HT1080 (cell line): ENCODE measurements around the gene MRPL22. TPM values are rescaled to one million over a fixed set of nuclear protein-coding genes. Genes with fewer than 3 reads are reported as not detected.
"Not testable (repeated sequence)": the region's sequence is repeated elsewhere in the genome, so short reads cannot be mapped to it uniquely, and the experiment has no call there.

Experiments
- DNase-seq: peaks from one replicate; pipeline ENCODE4 v3.0.0-alpha.2; 2015; ENCODE audit warnings: low read depth
- total RNA-seq: library from RNA; depleted of rRNA; stranded (reverse); fragments of >200 nt; shearing (Covaris generic); gene quantifications from 2 replicates; pipeline ENCODE4 v1.2.3, GENCODE V29; 2014

The MRPL22 gene
- total RNA-seq, 1 experiment from 2014 or later, result 34.0 TPM

- not testable (repeated sequence) for DNase-seq
Observed at GRCh38 chr5:154939387-154939786, 1.5 kb upstream of the MRPL22 start.

DNA sequence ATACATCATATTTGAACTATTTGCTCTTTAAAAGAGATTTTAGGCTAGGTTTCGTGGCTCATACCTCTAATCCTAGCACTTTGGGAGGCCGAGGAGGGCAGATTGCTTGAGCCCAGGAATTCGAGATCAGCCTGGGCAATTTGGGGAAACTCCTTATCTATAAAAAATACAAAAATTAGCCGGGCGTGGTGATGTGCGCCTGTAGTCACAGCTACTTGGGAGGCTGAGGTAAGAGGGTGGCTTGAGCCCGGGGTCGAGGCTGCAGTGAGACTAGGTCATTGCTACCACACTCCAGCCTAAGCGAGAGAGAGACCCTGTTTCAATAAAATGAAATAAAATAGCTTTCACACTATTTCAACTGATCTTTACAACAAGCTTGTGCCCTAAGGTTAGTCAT lies 500 bp upstream of the MRPL22 start:
- DNase-seq, result no peak

- no peak for DNase-seq
Observed at GRCh38 chr5:154943527-154943926, 2.7 kb downstream of the MRPL22 start.

GRCh38 chr5:154944716-154945115 lies 3.8 kb downstream of the MRPL22 start:
- no peak for DNase-seq

GRCh38 chr5:154945695-154946301 lies 4.9 kb downstream of the MRPL22 start:
- no peak for DNase-seq

DNA sequence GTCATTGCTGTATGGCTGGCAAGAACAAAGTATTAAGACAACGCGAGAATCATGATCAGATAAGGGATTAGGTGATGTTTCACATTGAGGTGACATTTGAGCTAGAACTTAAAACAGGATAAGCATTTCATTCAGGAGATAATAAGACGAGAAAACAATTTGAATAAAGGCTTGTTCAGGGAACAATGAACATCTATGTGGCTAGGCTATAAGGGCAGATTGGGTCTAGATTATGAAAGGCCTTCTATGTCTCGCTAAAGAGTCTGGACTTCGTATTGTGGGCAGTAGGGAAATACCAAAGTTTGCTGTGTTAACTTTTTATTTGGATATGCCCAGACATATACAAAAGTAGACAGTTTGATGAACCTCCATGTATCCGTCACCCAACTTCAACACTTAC lies 6.9 kb downstream of the MRPL22 start:
- no peak for DNase-seq

DNA sequence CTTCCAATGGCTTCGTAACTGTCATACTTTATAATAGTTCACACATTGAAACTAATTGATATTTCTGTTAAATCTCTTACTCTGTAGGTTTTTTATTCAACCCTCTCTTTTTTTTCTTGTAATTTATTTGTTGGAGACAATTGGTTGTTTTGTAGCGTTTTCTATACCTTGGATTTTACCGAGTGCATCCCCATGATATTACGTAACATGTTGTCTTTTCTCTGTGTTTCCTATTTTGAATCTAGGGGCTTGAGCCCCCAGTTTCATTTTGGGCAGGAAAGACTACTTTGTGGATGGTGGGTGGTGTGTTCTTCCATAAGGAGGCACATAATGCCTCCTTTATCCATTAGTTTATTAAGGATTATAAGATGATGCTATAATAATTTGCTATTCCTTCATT lies 7.4 kb downstream of the MRPL22 start:
- DNase-seq, result no peak

DNA sequence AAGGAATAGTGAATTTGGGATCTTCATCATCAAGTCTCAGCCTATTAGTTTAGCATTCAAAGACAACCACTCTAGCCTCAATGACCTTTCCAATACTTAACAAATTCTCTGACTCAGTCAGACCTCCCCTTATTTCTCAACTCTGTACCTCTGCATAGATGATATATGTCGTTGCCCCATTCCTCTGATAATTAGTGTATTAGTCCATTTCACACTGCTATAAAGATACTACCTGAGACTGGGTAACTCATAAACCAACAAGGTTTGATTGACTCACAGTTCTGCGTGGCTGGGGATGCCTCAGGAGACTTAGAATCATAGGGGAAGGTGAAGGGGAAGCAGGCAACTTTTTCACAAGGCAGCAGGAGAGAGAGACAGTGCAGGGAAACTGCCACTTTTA lies 8.9 kb downstream of the MRPL22 start:
- DNase-seq, result no peak

- DNase-seq, result no peak
Observed at GRCh38 chr5:154956712-154957111, 15.8 kb downstream of the MRPL22 start.

GRCh38 chr5:154962494-154962893 lies 21.6 kb downstream of the MRPL22 start:
- peak; percentile 75 for DNase-seq

GRCh38 chr5:154966081-154966841 lies 25.4 kb downstream of the MRPL22 start:
- peak; percentile 46 for DNase-seq

DNA sequence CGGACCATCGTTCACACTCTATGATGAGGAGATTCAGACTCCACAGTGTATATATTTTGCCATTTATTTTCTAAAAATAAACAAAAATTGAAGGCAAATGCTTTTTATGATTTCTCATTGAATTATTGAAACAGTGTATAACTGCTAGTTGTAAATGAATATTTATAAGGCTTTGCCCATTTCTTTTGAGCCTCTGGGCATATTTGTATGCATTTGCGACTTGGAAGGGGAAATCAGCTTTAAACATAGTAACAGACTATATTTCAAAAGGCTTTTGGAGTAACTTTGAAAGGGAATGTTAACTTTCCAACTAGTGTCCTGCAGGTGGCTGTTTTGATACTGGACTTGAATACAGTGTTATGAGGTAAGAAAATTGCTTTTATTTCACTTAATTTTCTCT lies 26.0 kb downstream of the MRPL22 start:
- no peak for DNase-seq

GRCh38 chr5:154967421-154968024 lies 26.6 kb downstream of the MRPL22 start:
- DNase-seq, result no peak

GRCh38 chr5:154968953-154969352 lies 28.1 kb downstream of the MRPL22 start:
- DNase-seq, result no peak

GRCh38 chr5:154970759-154971158 lies 29.9 kb downstream of the MRPL22 start:
- DNase-seq, result peak; percentile 62

DNA sequence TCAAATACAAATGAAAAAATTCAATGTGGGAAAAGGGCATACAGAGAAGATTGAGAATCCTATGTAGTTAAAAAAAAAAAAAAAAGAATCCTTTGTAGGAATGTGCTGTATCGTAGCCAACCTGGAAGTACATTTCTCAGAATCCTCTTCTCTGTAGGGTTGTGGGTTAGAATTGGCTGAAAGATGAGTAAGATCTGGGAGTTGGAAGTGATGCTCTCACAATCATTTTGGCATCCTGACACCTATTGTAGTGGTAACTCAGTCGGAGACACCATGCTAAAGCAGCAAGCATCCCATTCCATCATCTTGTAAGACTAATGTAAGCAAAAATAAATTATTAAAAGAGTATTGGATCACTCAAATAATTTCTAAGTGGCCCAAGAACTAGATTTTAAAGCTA lies 30.6 kb downstream of the MRPL22 start:
- DNase-seq, result no peak

GRCh38 chr5:154972476-154973080 lies 31.7 kb downstream of the MRPL22 start:
- DNase-seq, result peak; percentile 54

- not testable (repeated sequence) for DNase-seq
Observed at GRCh38 chr5:154976082-154976481, 35.2 kb downstream of the MRPL22 start.

- DNase-seq, result no peak
Observed at GRCh38 chr5:154977409-154977808, 36.5 kb downstream of the MRPL22 start.

DNA sequence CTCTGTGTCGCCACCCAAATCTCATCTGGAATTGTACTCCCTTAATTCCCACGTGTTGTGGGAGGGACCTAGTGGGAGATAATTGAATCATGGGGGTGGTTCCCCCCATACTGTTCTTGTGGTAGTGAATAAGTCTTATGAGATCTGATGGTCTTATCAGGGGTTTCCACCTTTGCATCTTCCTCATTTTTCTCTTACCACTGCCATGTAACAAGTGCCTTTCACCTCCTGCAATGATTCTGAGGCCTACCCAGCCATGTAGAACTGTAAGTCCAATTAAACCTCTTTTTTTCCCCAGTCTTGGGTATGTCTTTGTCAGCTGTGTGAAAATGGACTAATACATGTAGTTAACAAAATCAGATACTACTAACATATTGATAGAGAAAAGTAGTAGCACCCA lies 37.4 kb downstream of the MRPL22 start:
- DNase-seq, result not testable (repeated sequence)

DNA sequence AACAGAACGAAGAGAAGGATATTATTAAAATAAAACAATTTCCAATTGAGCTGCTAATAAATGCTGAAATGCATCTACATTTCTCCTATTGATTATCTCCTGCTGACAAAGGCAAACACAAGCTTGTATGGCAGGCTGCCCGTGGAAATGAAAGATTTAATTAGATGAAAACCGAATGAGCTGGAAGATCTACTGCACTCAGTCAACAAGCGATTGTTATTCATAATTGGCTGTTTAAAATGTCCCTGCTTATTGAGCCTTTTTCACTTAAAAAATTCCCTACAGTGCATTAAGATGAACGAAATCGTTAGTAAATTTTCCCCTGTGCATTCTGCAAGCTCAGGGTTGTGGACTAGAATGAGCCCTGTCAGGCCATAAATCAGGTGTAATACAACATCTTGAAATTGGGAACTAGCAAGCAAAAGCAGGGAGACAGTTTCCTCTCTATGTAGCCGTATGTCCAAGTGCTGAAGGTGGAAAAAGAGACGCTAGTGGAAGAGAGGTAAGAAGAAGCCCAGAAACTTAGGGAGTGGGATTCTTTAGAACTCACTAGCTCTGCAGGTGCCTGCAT lies 44.2 kb downstream of the MRPL22 start:
- DNase-seq, result no peak

DNA sequence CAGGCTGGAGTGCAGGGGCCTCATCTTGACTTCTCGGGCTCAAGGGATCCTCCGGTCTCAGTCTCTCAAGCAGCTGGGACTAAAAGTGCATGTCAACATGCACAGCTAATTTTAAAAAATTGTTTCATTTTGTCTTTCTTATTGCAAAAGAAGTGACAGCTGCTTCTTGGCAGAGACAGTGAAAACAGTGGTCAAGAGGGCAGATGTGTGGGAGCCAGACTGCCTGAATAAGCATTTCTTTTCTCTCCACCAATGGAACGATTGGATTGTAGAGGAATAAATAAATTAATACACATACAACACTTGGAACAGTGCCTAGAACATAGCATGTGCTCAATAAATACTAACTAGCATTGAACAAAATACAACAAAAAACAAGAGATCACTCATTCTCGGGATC lies 45.3 kb downstream of the MRPL22 start:
- no peak for DNase-seq
